A549 (cell line): ENCODE results near the gene RCCD1. TPM values are rescaled to one million over a fixed set of nuclear protein-coding genes. Genes with fewer than 3 reads are reported as not detected.
A peak's percentile ranks its signal among the peaks of the same experiment; 100 is the strongest.
"Not testable (repeated sequence)": the region's sequence is repeated elsewhere in the genome, so short reads cannot be mapped to it uniquely, and the experiment has no call there.

ENCODE experiments used
- ATAC-seq, 2 experiments: fragments of 200-7000 bp in 1 of 2; fragments of >200 bp in 1 of 2; cut with Nextera tagmentation in 1 of 2; cut with Tn5 transposase in 1 of 2; 3 replicates each; pipeline versions ENCODE4 v1.8.0 to v1.9.1; 2018 to 2020; ENCODE audit warnings: mild to moderate bottlenecking in 1 of 2, moderate library complexity in 1 of 2
- CTCF ChIA-PET: fragments of 300-600 bp; sonication (Branson Sonifier 250); formaldehyde crosslinking; extraction: SDS; loops from one replicate; lab custom pipeline; 2021; ENCODE audit warnings: antibody characterized with exemption, inconsistent platforms; lab: Yijun Ruan, JAX
- POLR2A ChIA-PET: fragments of 350-600 bp; formaldehyde crosslinking; extraction: SDS; loops from one replicate; lab custom pipeline; 2021; ENCODE audit warnings: antibody characterized with exemption, inconsistent platforms; lab: Yijun Ruan, JAX
- DNase-seq, 2 experiments: peaks; one replicate each; pipeline versions ENCODE4 v3.0.0 to v3.0.0-alpha.2; 2011 to 2016; ENCODE audit warnings: low read depth in 1 of 2, low spot score in 1 of 2
- FAIRE-seq: peaks from 2 replicates; lab custom pipeline; 2011; peaks lifted over from hg19 to GRCh38; lab: Jason Lieb, UNC
- H3K27ac ChIP-seq, 2 experiments: fragments of >200 bp; sonication (Bioruptor Twin); formaldehyde crosslinking; 3 replicates each; pipeline ENCODE4 v1.5.1; 2016 to 2017
- H3K4me1 ChIP-seq: fragments of >200 bp; sonication (Bioruptor Twin); formaldehyde crosslinking; 3 replicates; pipeline ENCODE4 v1.6.1; 2016
- H3K4me2 ChIP-seq: fragments of >200 bp; sonication (Bioruptor Twin); formaldehyde crosslinking; 3 replicates; pipeline ENCODE4 v1.6.1; 2016
- H3K4me3 ChIP-seq: fragments of >200 bp; sonication (Bioruptor Twin); formaldehyde crosslinking; 3 replicates; pipeline ENCODE4 v1.5.1; 2016
- H3K9me3 ChIP-seq: fragments of >200 bp; sonication (Bioruptor Twin); formaldehyde crosslinking; 3 replicates; pipeline ENCODE4 v1.6.1; 2016
- CEBPB ChIP-seq, 2 experiments: fragments of >200 bp in 1 of 2; sonication (Bioruptor Twin) in 1 of 2; formaldehyde crosslinking in 1 of 2; IDR thresholded peaks; 2 replicates each; pipeline ENCODE4 v1.6.1; 2012 to 2016
- EHMT2 ChIP-seq: fragments of 200-600 bp; sonication (generic); IDR thresholded peaks from 2 replicates; pipeline ENCODE4 v1.6.1; 2016; ENCODE audit warnings: antibody characterized with exemption, low read depth, mild to moderate bottlenecking, moderate library complexity
- HEYL ChIP-seq: fragments of 250-450 bp; sonication (Bioruptor Pico); IDR thresholded peaks from 2 replicates; pipeline ENCODE4 v1.8.0; 2021; ENCODE audit warnings: mild to moderate bottlenecking, moderate library complexity
- HOXB5 ChIP-seq: fragments of 250-450 bp; sonication (Bioruptor Pico); IDR thresholded peaks from 2 replicates; pipeline ENCODE4 v1.5.0; 2020; ENCODE audit warnings: mild to moderate bottlenecking, moderate library complexity
- RAD21 ChIP-seq, 2 experiments: fragments of >200 bp in 1 of 2; sonication (Bioruptor Twin) in 1 of 2; formaldehyde crosslinking in 1 of 2; IDR thresholded peaks in 1 of 2; conservative IDR thresholded peaks in 1 of 2; 2 replicates in 1 of 2; 3 replicates in 1 of 2; pipeline ENCODE4 v1.6.1; 2012 to 2018; ENCODE audit warnings: inconsistent platforms in 1 of 2
- SMC3 ChIP-seq: fragments of >200 bp; sonication (Bioruptor Twin); formaldehyde crosslinking; IDR thresholded peaks from 3 replicates; pipeline ENCODE4 v1.6.1; 2018; ENCODE audit warnings: inconsistent platforms
- ZFP36 ChIP-seq: fragments of 450-650 bp; IDR thresholded peaks from 2 replicates; pipeline ENCODE4 v1.6.1; 2014; ENCODE audit warnings: borderline replicate concordance; ENCODE audit not compliant: partially characterized antibody
- whole genome bisulfite sequencing: methylation state at CpG from one replicate; pipeline ENCODE4 v1.1.6; 2017; ENCODE audit errors: missing lambda C conversion rate; 5-methylcytosine and 5-hydroxymethylcytosine counted together
- polyA plus RNA-seq, 4 experiments: library from polyadenylated mRNA; depleted of rRNA in 3 of 4; stranded (reverse); fragments of >200 nt; fragmentation: RNase III in 1 of 4; extraction: RNeasy Plus Mini Kit Qiagen cat#74134 plus additional on column Dnase treatment in 1 of 4; gene quantifications; 2 replicates in 3 of 4; 3 replicates in 1 of 4; pipeline ENCODE4 v1.2.3, GENCODE V29; 2011 to 2017
- TF ChIP-seq, protein P1 (sequence below): fragments of >200 bp; sonication (Bioruptor Twin); formaldehyde crosslinking; IDR thresholded peaks from 2 replicates; pipeline ENCODE4 v1.6.1; 2016
- TF ChIP-seq, protein P2 (sequence below): fragments of >200 bp; sonication (Bioruptor Twin); formaldehyde crosslinking; IDR thresholded peaks from 3 replicates; pipeline ENCODE4 v1.6.1; 2016

The RCCD1 gene
- polyA plus RNA-seq, 2 of the 4 experiments (the other 2 are of a cell fraction): 25.3 to 37.2 TPM

DNA sequence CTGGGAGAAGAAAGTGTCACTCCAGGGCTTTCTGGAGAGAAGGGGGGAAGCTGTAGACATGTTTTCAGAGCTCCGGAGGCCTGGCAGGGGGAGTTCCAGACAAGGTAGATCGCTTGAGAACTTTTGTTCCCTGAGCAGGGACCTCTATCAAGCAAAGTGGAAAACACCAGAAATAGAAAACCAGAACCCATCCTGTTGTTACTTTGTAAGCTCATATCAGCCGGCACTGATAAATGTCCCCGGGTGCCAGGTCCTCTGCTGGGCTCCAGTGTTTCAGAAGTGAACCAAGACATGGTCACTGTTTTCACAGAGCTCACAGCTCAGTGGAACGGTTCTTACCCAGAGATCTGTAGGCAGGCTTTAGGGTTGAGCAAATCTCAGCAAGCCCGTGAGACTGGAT is 35.8 kb upstream of the RCCD1 start:
- no peaks in the 10 kb centered on the region for H3K9me3 ChIP-seq
- no peak overlapping the region for H3K4me3 ChIP-seq
- TF ChIP-seq CEBPB (IDR thresholded peaks at IDR 0.05): no peak
- 90% methylated on average over 6 of the region's 6 CpGs for WGBS
- CTCF ChIA-PET: interaction anchor here (0.6 to 9.2 kb wide), 5 partner anchors 13 to 267 kb away, joined by 3 to 83 read pairs (median 7); partner anchors contain the start of genes HDDC3, MAN2A2 and UNC45A
- H3K4me2 ChIP-seq: no peak overlapping the region
- no peak overlapping the region for H3K27ac ChIP-seq
- H3K4me1 ChIP-seq: no peaks in the 10 kb centered on the region
- POLR2A ChIA-PET: no interaction called here
- ATAC-seq (no peak), DNase-seq (no peak), FAIRE-seq (no peak)

DNA sequence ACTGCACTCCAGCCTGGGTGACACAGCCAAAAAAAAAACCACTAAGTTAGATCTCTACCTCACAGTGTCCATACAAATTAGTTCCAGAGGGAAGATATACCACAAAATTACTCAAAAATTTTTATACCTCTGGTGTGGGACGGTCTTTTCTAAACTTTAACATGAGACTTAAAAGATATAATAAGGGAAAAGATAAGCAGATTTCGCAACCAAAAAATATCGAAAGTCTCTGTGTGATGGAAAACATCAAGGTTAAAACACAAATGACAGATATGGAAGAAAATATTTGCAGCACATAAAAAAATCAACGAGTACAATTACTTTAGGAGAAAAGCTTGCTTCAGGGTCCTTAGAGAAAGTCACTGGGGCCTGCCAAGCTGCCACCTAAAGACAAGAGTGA is 32.8 kb upstream of the RCCD1 start:
- DNase-seq (no peak), ATAC-seq (no peak), FAIRE-seq (no peak)
- ChIA-PET POLR2A (no interaction called here), CTCF (interaction anchor here (0.8 to 6.5 kb wide), 6 partner anchors 11 to 440 kb away, joined by 3 to 97 read pairs (median 7); partner anchors contain the start of genes HDDC3, MAN2A2 and UNC45A)
- Histone ChIP-seq H3K4me2 (no peak overlapping the region), H3K27ac (no peak overlapping the region), H3K4me1 (no peaks in the 10 kb centered on the region), H3K9me3 (no peaks in the 10 kb centered on the region), H3K4me3 (no peak overlapping the region)
- 90% methylated on average over 4 of the region's 4 CpGs for WGBS
- TF ChIP-seq CEBPB (IDR thresholded peaks at IDR 0.05) (peak in 1 of 2 experiments; percentile 21; a peak in 1 of 4 replicates), ZFP36 (no peak)

DNA sequence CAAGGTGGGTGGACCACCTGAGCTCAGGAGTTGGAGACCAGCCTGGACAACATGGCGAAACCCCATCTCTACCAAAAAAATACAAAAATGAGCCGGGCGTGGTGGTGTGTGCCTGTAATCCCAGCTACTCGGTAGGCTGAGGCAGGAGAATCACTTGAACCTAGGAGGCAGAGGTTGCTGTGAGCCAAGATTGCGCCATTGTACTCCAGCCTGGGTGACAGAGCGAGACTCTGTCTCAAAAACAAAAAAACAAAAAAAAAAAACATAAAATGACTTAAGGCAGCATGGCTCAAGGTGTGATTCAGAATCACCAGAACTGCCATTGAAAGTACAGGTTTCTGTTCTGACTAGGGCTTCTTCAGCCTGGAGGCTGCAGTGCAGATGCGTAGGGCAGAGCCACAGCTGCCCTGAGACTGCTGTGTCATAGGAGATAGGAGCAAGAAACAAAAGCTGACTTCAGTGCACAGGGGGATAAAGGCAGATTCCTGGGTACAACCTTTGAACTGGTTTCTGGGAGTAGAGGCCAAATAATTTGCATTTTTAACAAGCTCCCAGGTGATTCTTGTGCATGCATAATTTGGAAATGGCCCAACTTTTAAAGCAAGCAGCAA is 31.9 kb upstream of the RCCD1 start:
- CTCF ChIA-PET: interaction anchor here (0.6 to 13.2 kb wide), 9 partner anchors 10 to 401 kb away, joined by 3 to 326 read pairs (median 6); partner anchors contain the start of genes HDDC3, MAN2A2 and UNC45A
- DNase-seq, FAIRE-seq, H3K4me3 ChIP-seq, H3K9me3 ChIP-seq, H3K27ac ChIP-seq, H3K4me2 ChIP-seq, H3K4me1 ChIP-seq, POLR2A ChIA-PET: not testable (repeated sequence)
- 85% methylated on average over 7 of the region's 7 CpGs for WGBS
- 0 out of 6 replicates have a peak, but pooled peaks of 1 of the 2 experiments have one; percentile 19 for ATAC-seq

DNA sequence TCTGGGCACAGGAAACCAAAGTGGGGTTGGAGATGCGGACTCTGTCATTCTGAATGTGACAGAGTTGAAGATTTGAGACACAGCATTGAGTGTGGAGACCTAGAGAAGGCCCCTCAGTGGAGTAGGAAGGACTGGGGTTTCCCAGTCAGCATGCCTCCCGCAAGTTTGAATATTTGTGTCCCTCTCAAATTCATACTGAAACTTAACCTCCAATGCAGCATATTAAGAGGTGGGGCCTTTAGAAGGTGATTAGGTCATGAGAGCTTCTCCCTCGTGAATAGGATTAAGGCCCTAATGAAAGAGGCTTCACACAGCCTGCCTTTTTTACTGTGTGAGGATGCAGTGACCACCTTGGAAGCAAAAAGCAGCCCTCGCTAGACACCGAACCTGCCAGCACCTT is 30.3 kb upstream of the RCCD1 start:
- CTCF ChIA-PET: interaction anchor here (1.5 to 13.2 kb wide), 4 partner anchors 9 to 32 kb away, joined by 6 to 326 read pairs (median 52); partner anchors contain the start of genes HDDC3, MAN2A2 and UNC45A
- H3K9me3 ChIP-seq: no peaks in the 10 kb centered on the region
- FAIRE-seq (no peak), ATAC-seq (no peak), DNase-seq (no peak)
- TF ChIP-seq HEYL: no peak
- TF ChIP-seq EHMT2: no peak
- TF ChIP-seq, protein P1, sequence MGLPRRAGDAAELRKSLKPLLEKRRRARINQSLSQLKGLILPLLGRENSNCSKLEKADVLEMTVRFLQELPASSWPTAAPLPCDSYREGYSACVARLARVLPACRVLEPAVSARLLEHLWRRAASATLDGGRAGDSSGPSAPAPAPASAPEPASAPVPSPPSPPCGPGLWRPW: no peak
- TF ChIP-seq RAD21 (conservative IDR thresholded peaks at IDR 0.05 in 1 of 2, IDR thresholded peaks at IDR 0.05 in 1 of 2): no peak
- TF ChIP-seq, protein P2, sequence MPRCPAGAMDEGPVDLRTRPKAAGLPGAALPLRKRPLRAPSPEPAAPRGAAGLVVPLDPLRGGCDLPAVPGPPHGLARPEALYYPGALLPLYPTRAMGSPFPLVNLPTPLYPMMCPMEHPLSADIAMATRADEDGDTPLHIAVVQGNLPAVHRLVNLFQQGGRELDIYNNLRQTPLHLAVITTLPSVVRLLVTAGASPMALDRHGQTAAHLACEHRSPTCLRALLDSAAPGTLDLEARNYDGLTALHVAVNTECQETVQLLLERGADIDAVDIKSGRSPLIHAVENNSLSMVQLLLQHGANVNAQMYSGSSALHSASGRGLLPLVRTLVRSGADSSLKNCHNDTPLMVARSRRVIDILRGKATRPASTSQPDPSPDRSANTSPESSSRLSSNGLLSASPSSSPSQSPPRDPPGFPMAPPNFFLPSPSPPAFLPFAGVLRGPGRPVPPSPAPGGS: no peak
- TF ChIP-seq HOXB5 (CRISPR knock-in tag): no peak
- TF ChIP-seq SMC3: no peak
- H3K27ac ChIP-seq: no peak overlapping the region
- peaks cover 5% of the 10 kb centered on the region for H3K4me1 ChIP-seq
- 91% methylated on average over 5 of the region's 5 CpGs for WGBS
- H3K4me3 ChIP-seq: no peak overlapping the region
- POLR2A ChIA-PET: interaction anchor here (0.7 kb wide), 2 partner anchors 12 to 637 kb away, joined by 4 to 6 read pairs; no protein-coding TSS in a partner anchor
- no peak overlapping the region for H3K4me2 ChIP-seq

DNA sequence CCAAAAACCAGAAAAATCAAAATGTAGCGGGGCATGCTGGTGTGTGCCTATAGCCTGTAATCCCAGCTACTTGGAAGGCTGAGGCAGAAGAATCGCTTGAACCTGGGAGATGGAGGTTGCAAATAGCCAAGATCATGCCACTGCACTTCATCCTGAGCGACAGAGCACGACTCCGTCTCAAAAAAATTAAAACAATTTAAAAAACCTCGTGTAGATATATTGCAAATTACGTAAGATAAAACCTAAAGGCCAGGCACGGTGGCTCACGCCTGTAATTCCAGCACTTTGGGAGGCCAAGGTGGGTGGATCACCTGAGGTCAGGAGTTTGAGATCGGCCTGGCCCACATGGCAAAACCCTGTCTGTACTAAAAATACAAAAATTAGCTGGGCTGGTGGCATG is 27.9 kb upstream of the RCCD1 start:
- DNase-seq, ATAC-seq, H3K4me2 ChIP-seq, H3K27ac ChIP-seq, H3K4me3 ChIP-seq, POLR2A ChIA-PET, FAIRE-seq, H3K9me3 ChIP-seq: not testable (repeated sequence)
- CTCF ChIA-PET: interaction anchor here (0.7 to 13.2 kb wide), 5 partner anchors 13 to 278 kb away, joined by 3 to 326 read pairs (median 3); partner anchors contain the start of gene MAN2A2
- 84% methylated on average over 10 of the region's 10 CpGs for WGBS
- peaks cover 17% of the 10 kb centered on the region for H3K4me1 ChIP-seq

DNA sequence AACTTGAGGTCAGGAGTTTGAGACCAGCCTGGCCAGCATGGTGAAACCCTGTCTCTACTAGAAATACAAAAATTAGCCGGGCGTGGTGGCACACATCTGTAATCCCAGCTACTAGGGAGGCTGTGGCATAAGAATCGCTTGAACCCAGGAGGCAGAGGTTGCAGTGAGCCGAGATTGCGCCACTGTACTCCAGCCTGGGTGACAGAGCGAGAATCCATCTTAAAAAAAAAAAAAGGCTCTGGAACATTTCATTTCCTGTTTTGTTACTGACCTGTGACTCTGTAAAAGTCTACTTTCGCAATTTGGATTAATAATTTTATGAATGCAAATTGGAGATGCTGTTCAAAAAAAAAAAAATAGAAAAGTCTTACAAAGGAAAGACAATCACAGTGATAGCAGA is 26.6 kb upstream of the RCCD1 start:
- not testable (repeated sequence) for FAIRE-seq

More for the DNA sequence above, 26.6 kb upstream of the RCCD1 start:
- CTCF ChIA-PET: interaction anchor here (0.6 to 13.2 kb wide), 3 partner anchors 10 to 264 kb away, joined by 3 to 326 read pairs (median 3); partner anchors contain the start of gene MAN2A2
- H3K27ac ChIP-seq, ATAC-seq, H3K4me3 ChIP-seq, DNase-seq, POLR2A ChIA-PET, H3K4me2 ChIP-seq, H3K9me3 ChIP-seq: not testable (repeated sequence)
- H3K4me1 ChIP-seq: peaks cover 20% of the 10 kb centered on the region
- 91% methylated on average over 7 of the region's 7 CpGs for WGBS
